ENCODE results near the gene DDX20.

DNA sequence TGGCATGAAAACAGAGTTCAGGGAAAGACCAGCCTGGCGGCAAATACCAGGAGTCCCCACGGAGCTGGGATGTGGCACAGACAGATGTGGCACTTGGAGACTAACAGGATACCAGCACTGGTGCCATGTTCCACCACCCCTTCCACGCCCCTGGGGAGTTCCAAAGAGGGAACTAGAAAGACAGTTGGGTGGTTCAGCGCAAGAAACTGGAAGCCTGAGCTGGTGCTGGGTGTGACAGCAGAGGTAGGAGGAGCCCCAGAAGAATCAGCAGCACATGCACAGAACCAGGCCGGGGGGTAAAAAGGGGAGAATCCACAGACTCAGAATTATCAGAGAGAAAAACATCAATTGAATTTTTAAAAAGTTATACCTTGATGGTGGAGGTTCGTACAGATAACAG, 22.4 kb downstream of the DDX20 start:
- TF ChIP-seq, protein P1, sequence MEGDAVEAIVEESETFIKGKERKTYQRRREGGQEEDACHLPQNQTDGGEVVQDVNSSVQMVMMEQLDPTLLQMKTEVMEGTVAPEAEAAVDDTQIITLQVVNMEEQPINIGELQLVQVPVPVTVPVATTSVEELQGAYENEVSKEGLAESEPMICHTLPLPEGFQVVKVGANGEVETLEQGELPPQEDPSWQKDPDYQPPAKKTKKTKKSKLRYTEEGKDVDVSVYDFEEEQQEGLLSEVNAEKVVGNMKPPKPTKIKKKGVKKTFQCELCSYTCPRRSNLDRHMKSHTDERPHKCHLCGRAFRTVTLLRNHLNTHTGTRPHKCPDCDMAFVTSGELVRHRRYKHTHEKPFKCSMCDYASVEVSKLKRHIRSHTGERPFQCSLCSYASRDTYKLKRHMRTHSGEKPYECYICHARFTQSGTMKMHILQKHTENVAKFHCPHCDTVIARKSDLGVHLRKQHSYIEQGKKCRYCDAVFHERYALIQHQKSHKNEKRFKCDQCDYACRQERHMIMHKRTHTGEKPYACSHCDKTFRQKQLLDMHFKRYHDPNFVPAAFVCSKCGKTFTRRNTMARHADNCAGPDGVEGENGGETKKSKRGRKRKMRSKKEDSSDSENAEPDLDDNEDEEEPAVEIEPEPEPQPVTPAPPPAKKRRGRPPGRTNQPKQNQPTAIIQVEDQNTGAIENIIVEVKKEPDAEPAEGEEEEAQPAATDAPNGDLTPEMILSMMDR (IDR thresholded peaks at IDR 0.05): no peak
- TF ChIP-seq POLR2AphosphoS5 (IDR thresholded peaks at IDR 0.05): no peak
